ENCODE measurements around the gene ARMC2.

DNA sequence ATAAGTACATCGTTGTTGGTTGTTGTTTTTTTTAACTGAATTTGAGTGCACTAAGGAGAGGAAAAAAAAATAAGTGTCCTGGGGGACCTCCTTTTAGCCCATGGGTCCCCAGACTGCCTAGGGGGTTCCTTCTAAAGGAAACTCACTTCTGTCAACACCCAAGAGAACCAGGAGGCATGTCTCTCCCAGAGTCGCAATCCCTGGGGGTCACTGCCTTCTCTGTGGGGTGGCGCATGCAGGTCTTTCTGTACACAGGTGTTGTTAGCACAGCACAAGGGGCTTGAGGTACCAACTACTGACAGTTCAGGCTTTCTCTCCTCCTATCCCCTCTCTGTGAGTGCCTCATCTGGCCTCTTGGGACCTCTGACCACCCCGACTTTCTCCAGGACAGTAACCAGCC lies 7.3 kb upstream of the ARMC2 start:
- TF ChIP-seq EZH2 (IDR thresholded peaks at IDR 0.05; ENCODE audit: borderline replicate concordance, low read depth, low read length, poor library complexity, severe bottlenecking), result no peak
- TF ChIP-seq, protein P1, sequence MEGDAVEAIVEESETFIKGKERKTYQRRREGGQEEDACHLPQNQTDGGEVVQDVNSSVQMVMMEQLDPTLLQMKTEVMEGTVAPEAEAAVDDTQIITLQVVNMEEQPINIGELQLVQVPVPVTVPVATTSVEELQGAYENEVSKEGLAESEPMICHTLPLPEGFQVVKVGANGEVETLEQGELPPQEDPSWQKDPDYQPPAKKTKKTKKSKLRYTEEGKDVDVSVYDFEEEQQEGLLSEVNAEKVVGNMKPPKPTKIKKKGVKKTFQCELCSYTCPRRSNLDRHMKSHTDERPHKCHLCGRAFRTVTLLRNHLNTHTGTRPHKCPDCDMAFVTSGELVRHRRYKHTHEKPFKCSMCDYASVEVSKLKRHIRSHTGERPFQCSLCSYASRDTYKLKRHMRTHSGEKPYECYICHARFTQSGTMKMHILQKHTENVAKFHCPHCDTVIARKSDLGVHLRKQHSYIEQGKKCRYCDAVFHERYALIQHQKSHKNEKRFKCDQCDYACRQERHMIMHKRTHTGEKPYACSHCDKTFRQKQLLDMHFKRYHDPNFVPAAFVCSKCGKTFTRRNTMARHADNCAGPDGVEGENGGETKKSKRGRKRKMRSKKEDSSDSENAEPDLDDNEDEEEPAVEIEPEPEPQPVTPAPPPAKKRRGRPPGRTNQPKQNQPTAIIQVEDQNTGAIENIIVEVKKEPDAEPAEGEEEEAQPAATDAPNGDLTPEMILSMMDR (conservative IDR thresholded peaks at IDR 0.05; ENCODE audit: low read depth, low read length), result no peak
